Activated naive CD8-positive, alpha-beta T cell treated with anti-CD3 and anti-CD28 coated beads, Interleukin-2, amount 10 ng/mL, durations not matched to agents 7 days and 5 days (primary cell): ENCODE results near the gene CCL18. TPM values are rescaled to one million over a fixed set of nuclear protein-coding genes. Genes with fewer than 3 reads are reported as not detected.
A peak's percentile ranks its signal among the peaks of the same experiment; 100 is the strongest.
"Not testable (repeated sequence)": the region's sequence is repeated elsewhere in the genome, so short reads cannot be mapped to it uniquely, and the experiment has no call there.

Source experiments
- ATAC-seq: fragments of 150-1000 bp; cut with Tn5 transposase; one replicate; pipeline ENCODE4 v1.10.0; 2021; ENCODE audit warnings: low read depth, moderate library complexity
- POLR2A ChIA-PET: fragments of 350-600 bp; sonication (Branson Sonifier 250); formaldehyde crosslinking; loops from one replicate; lab custom pipeline; 2021; ENCODE audit warnings: antibody characterized with exemption; lab: Charles Lee
- DNase-seq: peaks from one replicate; pipeline ENCODE4 v3.0.0; 2021
- H3K27ac Mint-ChIP-seq: one replicate; pipeline ENCODE4 v1.8.0; 2022; ENCODE audit warnings: mild to moderate bottlenecking, mixed read lengths
- H3K27me3 Mint-ChIP-seq: one replicate; pipeline ENCODE4 v1.8.0; 2022; ENCODE audit warnings: mild to moderate bottlenecking, moderate library complexity, mixed read lengths
- H3K36me3 Mint-ChIP-seq: one replicate; pipeline ENCODE4 v1.8.0; 2021; ENCODE audit warnings: mild to moderate bottlenecking, mixed read lengths
- H3K4me1 Mint-ChIP-seq: one replicate; pipeline ENCODE4 v1.8.0; 2021; ENCODE audit warnings: mixed read lengths
- H3K4me3 Mint-ChIP-seq: one replicate; pipeline ENCODE4 v1.8.0; 2022; ENCODE audit warnings: mild to moderate bottlenecking, moderate library complexity, mixed read lengths
- H3K9me3 Mint-ChIP-seq: one replicate; pipeline ENCODE4 v1.8.0; 2021; ENCODE audit warnings: mixed read lengths
- total RNA-seq, 2 experiments: library from RNA; stranded (reverse); gene quantifications; one replicate each; pipeline ENCODE4 v1.2.3, GENCODE V29; 2021

The CCL18 gene
- total RNA-seq, 2 experiments from 2014 or later, result not detected

DNA sequence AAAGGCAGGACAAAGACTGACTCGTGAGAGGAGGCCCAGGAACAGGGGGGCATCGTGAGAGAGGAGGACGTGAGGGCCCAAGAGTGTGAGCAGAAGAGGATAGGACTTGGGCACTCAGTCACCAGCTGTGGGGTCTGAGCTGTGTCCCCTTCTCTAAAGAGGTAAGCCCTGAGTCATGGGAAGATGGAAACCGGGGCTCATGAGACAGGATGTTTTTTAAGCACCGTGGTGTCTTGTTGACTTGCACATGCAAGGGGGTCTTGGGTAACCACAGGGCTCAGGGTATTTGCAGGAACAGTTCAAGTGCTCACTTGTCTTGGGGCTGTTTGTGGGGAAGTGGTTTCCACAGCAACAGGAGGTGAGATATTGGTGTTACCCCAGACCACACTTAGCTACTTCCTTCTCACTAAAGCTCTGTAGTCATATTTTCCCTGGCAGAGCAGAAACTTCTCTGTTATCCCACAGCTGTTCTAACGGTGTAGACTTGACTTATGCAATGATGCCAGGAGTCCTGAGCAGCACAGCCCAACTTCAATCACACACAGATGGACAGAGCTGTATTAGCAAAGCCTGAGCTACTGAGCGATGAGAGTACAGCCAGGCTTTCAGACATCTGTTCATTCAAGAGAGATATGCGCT, 18.5 kb downstream of the CCL18 start:
- peak; percentile 52 for DNase-seq
- peak; percentile 80 for ATAC-seq
- POLR2A ChIA-PET, result interaction anchor here (0.6 kb wide), 1 partner anchor 231 kb away, joined by 4 read pairs; no protein-coding TSS in a partner anchor
- peak overlapping the region; percentile 81 for H3K27ac Mint-ChIP-seq
- not testable (repeated sequence) for H3K9me3 Mint-ChIP-seq, H3K36me3 Mint-ChIP-seq, H3K27me3 Mint-ChIP-seq
- peaks cover 26% of the 10 kb centered on the region for H3K4me1 Mint-ChIP-seq
- peak overlapping the region; percentile 64 for H3K4me3 Mint-ChIP-seq

GRCh38 chr17:36083691-36084090, 19.6 kb downstream of the CCL18 start:
- H3K27ac Mint-ChIP-seq, POLR2A ChIA-PET, H3K9me3 Mint-ChIP-seq, H3K4me3 Mint-ChIP-seq, H3K36me3 Mint-ChIP-seq, ATAC-seq, DNase-seq: not testable (repeated sequence)
- peaks cover 26% of the 10 kb centered on the region for H3K4me1 Mint-ChIP-seq
- H3K27me3 Mint-ChIP-seq, result peaks cover 12% of the 10 kb centered on the region

- no peak for ATAC-seq
- H3K9me3 Mint-ChIP-seq, result no peaks in the 10 kb centered on the region
- H3K27me3 Mint-ChIP-seq, result peaks cover 19% of the 10 kb centered on the region
- no peaks in the 10 kb centered on the region for H3K36me3 Mint-ChIP-seq
- POLR2A ChIA-PET, result no interaction called here
- no peak overlapping the region for H3K27ac Mint-ChIP-seq
- DNase-seq, result no peak
- no peak overlapping the region for H3K4me3 Mint-ChIP-seq
- H3K4me1 Mint-ChIP-seq, result peaks cover 42% of the 10 kb centered on the region
These were observed 21.7 kb downstream of the CCL18 start for GRCh38 chr17:36085765-36086164.

DNA sequence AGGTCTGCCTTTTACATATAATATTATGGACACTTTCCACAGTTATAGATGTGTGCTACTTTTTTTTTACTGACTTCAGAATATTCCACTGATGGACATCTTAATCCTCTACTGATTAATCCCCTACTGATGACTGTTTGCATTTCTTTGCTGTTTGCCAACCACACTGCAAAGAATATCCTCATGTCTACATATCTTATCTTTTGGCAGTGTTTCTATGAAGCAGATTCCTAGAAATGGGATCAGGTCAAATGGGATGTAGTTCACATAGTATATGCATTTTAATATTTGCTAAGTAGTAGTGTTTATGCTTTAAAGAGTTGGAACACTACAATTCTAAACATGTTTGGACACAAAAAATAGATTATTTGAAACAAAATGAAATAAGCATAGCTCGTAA, 22.7 kb downstream of the CCL18 start:
- Mint-ChIP-seq H3K4me3 (no peak overlapping the region), H3K27ac (no peak overlapping the region), H3K36me3 (no peaks in the 10 kb centered on the region), H3K27me3 (peaks cover 23% of the 10 kb centered on the region), H3K4me1 (peaks cover 43% of the 10 kb centered on the region), H3K9me3 (no peaks in the 10 kb centered on the region)
- POLR2A ChIA-PET, result interaction anchor here (0.6 kb wide), 1 partner anchor 110 kb away, joined by 3 read pairs; no protein-coding TSS in a partner anchor
- ATAC-seq (no peak), DNase-seq (no peak)

- not testable (repeated sequence) for DNase-seq, H3K36me3 Mint-ChIP-seq, H3K27ac Mint-ChIP-seq, H3K9me3 Mint-ChIP-seq, ATAC-seq, H3K4me3 Mint-ChIP-seq
- peaks cover 37% of the 10 kb centered on the region for H3K4me1 Mint-ChIP-seq
- H3K27me3 Mint-ChIP-seq, result peaks cover 24% of the 10 kb centered on the region
- POLR2A ChIA-PET, result interaction anchor here (0.6 kb wide), 1 partner anchor 109 kb away, joined by 3 read pairs; no protein-coding TSS in a partner anchor
These were observed 23.4 kb downstream of the CCL18 start for GRCh38 chr17:36087471-36087870.

DNA sequence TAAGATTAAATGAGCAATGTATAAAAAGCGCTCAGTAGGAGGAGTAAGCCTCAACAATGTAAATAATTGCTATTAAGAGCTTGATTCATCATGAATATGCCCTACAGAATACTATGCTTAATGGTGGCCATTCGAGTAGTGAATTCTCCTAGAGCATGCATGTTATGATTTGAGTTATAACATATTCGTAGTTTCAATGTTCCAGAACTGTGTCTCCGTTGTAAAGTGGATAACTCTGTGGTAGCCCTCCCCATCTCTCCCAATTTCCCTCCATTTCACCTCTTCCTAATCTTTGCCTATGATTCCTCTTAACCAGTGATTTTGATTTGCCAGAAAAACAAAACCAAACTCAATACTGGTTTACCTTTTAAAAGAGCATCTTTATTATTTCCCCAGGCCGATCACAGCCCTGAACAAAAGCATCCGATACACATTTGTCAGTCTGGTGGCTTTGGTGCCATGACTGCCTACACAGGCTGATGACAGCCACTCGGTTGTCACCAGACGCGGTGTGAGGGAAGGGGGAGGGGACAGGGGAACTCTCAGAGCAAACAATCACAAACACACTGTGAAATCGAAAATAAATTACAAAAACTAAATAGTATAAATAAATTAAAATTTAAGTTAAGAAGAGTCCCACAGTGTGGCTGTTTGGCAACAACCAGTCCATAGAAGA, 24.0 kb downstream of the CCL18 start:
- not testable (repeated sequence) for H3K4me3 Mint-ChIP-seq, H3K36me3 Mint-ChIP-seq, DNase-seq, H3K27ac Mint-ChIP-seq, ATAC-seq, H3K9me3 Mint-ChIP-seq
- Mint-ChIP-seq H3K4me1 (peaks cover 33% of the 10 kb centered on the region), H3K27me3 (peaks cover 24% of the 10 kb centered on the region)
- POLR2A ChIA-PET, result interaction anchor here (0.7 kb wide), 1 partner anchor 10 kb away, joined by 3 read pairs; no protein-coding TSS in a partner anchor

- Mint-ChIP-seq H3K4me1 (peaks cover 29% of the 10 kb centered on the region), H3K27me3 (peaks cover 31% of the 10 kb centered on the region), H3K4me3 (no peak overlapping the region), H3K36me3 (no peaks in the 10 kb centered on the region), H3K9me3 (no peaks in the 10 kb centered on the region), H3K27ac (no peak overlapping the region)
- ATAC-seq (no peak), DNase-seq (no peak)
- POLR2A ChIA-PET, result interaction anchor here (0.7 kb wide), 1 partner anchor 11 kb away, joined by 3 read pairs; no protein-coding TSS in a partner anchor
These were observed 24.7 kb downstream of the CCL18 start for GRCh38 chr17:36088670-36089338.

GRCh38 chr17:36089339-36089865, 25.3 kb downstream of the CCL18 start:
- peaks cover 28% of the 10 kb centered on the region for H3K4me1 Mint-ChIP-seq
- no peaks in the 10 kb centered on the region for H3K36me3 Mint-ChIP-seq
- peaks cover 33% of the 10 kb centered on the region for H3K27me3 Mint-ChIP-seq
- H3K9me3 Mint-ChIP-seq, result no peaks in the 10 kb centered on the region
- H3K27ac Mint-ChIP-seq, result peak overlapping the region; percentile 56
- H3K4me3 Mint-ChIP-seq, result no peak overlapping the region
- no peak for DNase-seq
- ATAC-seq, result no peak
- POLR2A ChIA-PET, result no interaction called here

DNA sequence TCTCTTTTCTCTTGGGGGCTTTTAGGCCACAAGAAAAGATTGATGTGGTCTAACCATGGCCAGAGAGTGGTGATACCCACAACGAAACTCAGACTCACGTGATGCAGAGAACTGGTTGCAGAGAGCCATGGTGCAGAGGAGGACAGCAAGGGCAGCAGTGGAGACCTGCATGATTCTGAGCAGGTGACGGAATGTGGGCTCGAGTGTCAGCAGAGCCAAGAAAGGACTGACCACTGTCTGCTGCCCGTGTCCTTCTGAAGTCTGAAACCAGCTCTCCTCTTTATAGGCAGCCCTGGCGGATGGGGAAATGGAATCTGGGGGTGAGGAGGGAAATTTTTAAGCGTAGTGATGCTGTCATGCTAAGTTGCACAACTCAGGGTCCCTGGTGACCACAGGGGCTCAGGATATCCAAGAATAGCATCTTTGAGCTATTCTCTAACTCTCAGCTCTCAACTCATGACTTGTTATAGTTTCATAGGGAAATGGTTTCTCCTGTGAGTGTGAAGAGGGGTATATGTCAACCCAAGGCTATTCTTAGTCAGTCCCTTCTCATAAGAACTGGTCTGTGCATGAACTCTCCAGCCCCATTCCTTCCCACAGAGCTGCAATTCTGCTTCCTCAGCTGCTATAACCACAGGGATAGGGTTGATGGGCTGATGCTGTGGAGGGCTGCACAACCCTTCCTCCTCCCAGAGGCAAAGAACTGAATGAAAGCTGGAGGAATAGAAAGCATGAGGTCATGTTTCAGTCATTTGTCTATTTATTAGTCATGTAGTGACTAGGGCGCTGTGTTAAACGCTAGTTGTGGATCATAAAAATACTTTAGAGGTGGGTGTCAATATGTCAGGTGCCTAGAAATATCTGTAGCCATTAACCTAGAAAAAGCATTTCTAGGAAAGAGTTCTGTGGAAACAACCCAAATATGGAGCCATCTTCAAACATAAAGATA, 26.1 kb downstream of the CCL18 start, which contains the start of gene CCL3:
CCL3 (minus strand) TSS at position 256 of the 949 bp plus-strand sequence; CDS start at position 171, 85 bp downstream.
- Mint-ChIP-seq H3K4me1 (peaks cover 30% of the 10 kb centered on the region), H3K27ac (peak within 1 kb of the TSS; percentile 56), H3K4me3 (peak within 1 kb of the TSS; percentile 59), H3K36me3 (no peaks in the 10 kb centered on the region), H3K27me3 (peaks cover 33% of the 10 kb centered on the region), H3K9me3 (no peaks in the 10 kb centered on the region)
- ATAC-seq (peak; percentile 32), DNase-seq (peak; percentile 36)
- POLR2A ChIA-PET, result no interaction called here

DNA sequence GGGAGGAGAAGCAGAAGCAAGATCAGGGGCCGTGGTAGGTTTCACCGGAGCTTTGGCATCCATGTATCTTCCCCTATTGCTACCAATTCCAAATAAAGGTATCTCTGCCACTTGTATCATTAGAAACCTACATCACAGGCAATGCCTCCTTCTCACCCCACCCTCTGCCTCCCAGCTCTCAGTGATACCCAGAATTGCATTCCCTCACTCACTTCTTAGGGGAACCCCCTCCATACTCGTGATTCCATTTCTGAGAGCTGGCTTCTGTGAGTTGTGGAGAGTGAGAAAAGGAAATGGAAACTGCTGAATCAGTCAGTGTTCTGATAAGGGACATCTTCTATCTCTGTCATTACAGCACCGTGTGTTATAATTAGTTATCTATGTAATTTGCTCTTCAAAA, 28.2 kb downstream of the CCL18 start:
- DNase-seq (no peak), ATAC-seq (peak; percentile 28)
- no peak overlapping the region for H3K4me3 Mint-ChIP-seq
- no peaks in the 10 kb centered on the region for H3K36me3 Mint-ChIP-seq
- no peaks in the 10 kb centered on the region for H3K9me3 Mint-ChIP-seq
- peaks cover 29% of the 10 kb centered on the region for H3K27me3 Mint-ChIP-seq
- H3K27ac Mint-ChIP-seq, result no peak overlapping the region
- POLR2A ChIA-PET, result no interaction called here
- peaks cover 29% of the 10 kb centered on the region for H3K4me1 Mint-ChIP-seq

GRCh38 chr17:36092715-36093114, 28.6 kb downstream of the CCL18 start:
- DNase-seq, H3K27ac Mint-ChIP-seq, POLR2A ChIA-PET, H3K4me3 Mint-ChIP-seq, ATAC-seq, H3K9me3 Mint-ChIP-seq, H3K36me3 Mint-ChIP-seq: not testable (repeated sequence)
- Mint-ChIP-seq H3K4me1 (peaks cover 29% of the 10 kb centered on the region), H3K27me3 (peaks cover 30% of the 10 kb centered on the region)

- POLR2A ChIA-PET, result no interaction called here
- ATAC-seq, result no peak
- no peaks in the 10 kb centered on the region for H3K36me3 Mint-ChIP-seq
- no peak overlapping the region for H3K27ac Mint-ChIP-seq
- no peak for DNase-seq
- no peaks in the 10 kb centered on the region for H3K9me3 Mint-ChIP-seq
- H3K4me1 Mint-ChIP-seq, result peaks cover 27% of the 10 kb centered on the region
- H3K27me3 Mint-ChIP-seq, result peaks cover 29% of the 10 kb centered on the region
- H3K4me3 Mint-ChIP-seq, result no peak overlapping the region
These were observed 30.2 kb downstream of the CCL18 start for GRCh38 chr17:36094232-36094631.
